ENCODE data around the gene CDK19. TPM values are rescaled to one million over a fixed set of nuclear protein-coding genes. Genes with fewer than 3 reads are reported as not detected.

The CDK19 gene
- polyA plus RNA-seq, 1 donor from 2014 or later = 40.7 TPM

GRCh38 chr6:110693296-110693695, 122.0 kb downstream of the CDK19 start:
- Histone ChIP-seq H3K27me3 (ENCODE audit: insufficient read depth, low read depth, low read length) (no peaks in the 10 kb centered on the region), H3K9me2 (ENCODE audit: insufficient read depth, low read length) (no peaks in the 10 kb centered on the region), H3K9me3 (ENCODE audit: low read length) (no peaks in the 10 kb centered on the region), H4K20me1 (ENCODE audit: insufficient read depth) (no peaks in the 10 kb centered on the region), H3F3A (ENCODE audit: insufficient read depth, low read length, poor library complexity, severe bottlenecking) (no peaks in the 10 kb centered on the region), H3K4me3 (ENCODE audit: low read length) (no peak overlapping the region), H2AFZ (ENCODE audit: low read depth, low read length) (no peak overlapping the region), H3K36me3 (ENCODE audit: insufficient read depth, low read length) (no peaks in the 10 kb centered on the region), H3K27ac (ENCODE audit: low read length) (no peak overlapping the region), H3K79me2 (replicated peaks; ENCODE audit: insufficient read depth, low read length) (peaks cover 5% of the 10 kb centered on the region), H3K9ac (ENCODE audit: low read length) (no peak overlapping the region), H3K4me2 (ENCODE audit: low read length) (no peak overlapping the region)
- TF ChIP-seq REST (IDR thresholded peaks at IDR 0.05; ENCODE audit: borderline replicate concordance) (no peak), SMC3 (conservative IDR thresholded peaks at IDR 0.05; ENCODE audit: poor library complexity) (no peak), EP300 (conservative IDR thresholded peaks at IDR 0.05; ENCODE audit: poor library complexity, severe bottlenecking) (no peak)

- Histone ChIP-seq H3K9ac (ENCODE audit: low read length) (no peak overlapping the region), H3K27me3 (ENCODE audit: insufficient read depth, low read depth, low read length) (no peaks in the 10 kb centered on the region), H3K9me2 (ENCODE audit: insufficient read depth, low read length) (no peaks in the 10 kb centered on the region), H3F3A (ENCODE audit: insufficient read depth, low read length, poor library complexity, severe bottlenecking) (no peaks in the 10 kb centered on the region), H3K9me3 (ENCODE audit: low read length) (no peaks in the 10 kb centered on the region), H2AFZ (ENCODE audit: low read depth, low read length) (no peak overlapping the region), H3K4me3 (ENCODE audit: low read length) (no peak overlapping the region), H3K36me3 (ENCODE audit: insufficient read depth, low read length) (no peaks in the 10 kb centered on the region), H4K20me1 (ENCODE audit: insufficient read depth) (no peaks in the 10 kb centered on the region), H3K27ac (ENCODE audit: low read length) (no peak overlapping the region), H3K4me2 (ENCODE audit: low read length) (no peak overlapping the region), H3K79me2 (replicated peaks; ENCODE audit: insufficient read depth, low read length) (peaks cover 5% of the 10 kb centered on the region)
- TF ChIP-seq POLR2AphosphoS5 (IDR thresholded peaks at IDR 0.05) = no peak
- no peak for TF ChIP-seq EP300 (conservative IDR thresholded peaks at IDR 0.05; ENCODE audit: poor library complexity, severe bottlenecking)
- no peak for TF ChIP-seq CTCF (IDR thresholded peaks at IDR 0.05; ENCODE audit: poor library complexity, severe bottlenecking)
- no peak for TF ChIP-seq REST (IDR thresholded peaks at IDR 0.05; ENCODE audit: borderline replicate concordance)
- no peak for TF ChIP-seq TAF1 (IDR thresholded peaks at IDR 0.05; ENCODE audit: low read depth)
- no peak for TF ChIP-seq RAD21 (conservative IDR thresholded peaks at IDR 0.05)
- no peak for TF ChIP-seq EZH2 (IDR thresholded peaks at IDR 0.05; ENCODE audit: borderline replicate concordance, insufficient read depth, low read length, poor library complexity, severe bottlenecking)
- no peak for TF ChIP-seq SMC3 (conservative IDR thresholded peaks at IDR 0.05; ENCODE audit: poor library complexity)
- no peak for TF ChIP-seq MXI1 (conservative IDR thresholded peaks at IDR 0.05; ENCODE audit: poor library complexity, severe bottlenecking)
Measured at GRCh38 chr6:110690916-110691315, 124.4 kb downstream of the CDK19 start.

Data from neural cell (in vitro differentiated cells).